Measurements from ENCODE around the gene GOT2.
"Not testable (repeated sequence)": the region's sequence is repeated elsewhere in the genome, so short reads cannot be mapped to it uniquely, and the experiment has no call there.

The GOT2 gene

DNA sequence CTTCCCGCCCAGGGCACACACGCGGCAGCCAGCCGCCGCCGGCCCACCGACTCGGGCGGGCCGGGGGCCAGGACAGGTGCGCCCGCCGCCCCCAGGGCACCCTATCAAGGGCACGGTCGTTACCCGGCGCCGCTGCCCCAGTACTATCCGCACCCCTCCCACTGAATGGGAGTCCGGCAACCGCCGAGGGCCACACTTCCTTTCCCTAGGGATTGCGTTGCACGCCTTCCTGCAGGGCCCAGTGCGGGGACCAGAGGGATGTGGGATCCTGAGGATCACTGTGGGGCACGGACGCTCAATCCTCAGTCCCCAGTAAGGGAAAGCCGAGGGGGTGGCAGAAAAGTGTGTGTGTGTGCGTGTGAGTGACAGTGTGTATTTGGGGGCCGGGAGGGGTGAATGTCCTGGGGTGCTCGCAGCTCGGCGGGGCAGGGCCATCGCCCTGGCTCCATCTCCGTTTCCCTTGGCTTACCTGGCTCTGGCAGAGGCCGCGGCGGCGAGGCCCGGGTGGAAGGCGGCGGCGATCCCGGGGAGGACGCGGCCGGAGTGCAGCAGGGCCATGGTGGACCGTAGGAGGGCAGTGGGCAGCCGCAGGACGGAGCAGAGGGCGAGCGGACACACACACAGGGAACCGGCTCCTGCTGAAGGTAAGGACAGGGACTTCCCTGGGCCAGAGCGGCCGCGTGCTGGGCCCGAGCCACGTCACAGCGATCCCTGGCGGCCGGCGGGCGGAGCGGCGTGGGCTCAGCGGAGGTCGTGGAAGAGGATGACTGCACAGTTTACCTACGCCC is at the start of gene GOT2:
Gene GOT2, minus strand, starts transcription at position 646 of the 788 bp plus-strand sequence. Its CDS starts 88 bp downstream, at position 558.
- in situ Hi-C loops (cut with MboI; ENCODE audit: low sequenced_read_pairs): no loop called here

DNA sequence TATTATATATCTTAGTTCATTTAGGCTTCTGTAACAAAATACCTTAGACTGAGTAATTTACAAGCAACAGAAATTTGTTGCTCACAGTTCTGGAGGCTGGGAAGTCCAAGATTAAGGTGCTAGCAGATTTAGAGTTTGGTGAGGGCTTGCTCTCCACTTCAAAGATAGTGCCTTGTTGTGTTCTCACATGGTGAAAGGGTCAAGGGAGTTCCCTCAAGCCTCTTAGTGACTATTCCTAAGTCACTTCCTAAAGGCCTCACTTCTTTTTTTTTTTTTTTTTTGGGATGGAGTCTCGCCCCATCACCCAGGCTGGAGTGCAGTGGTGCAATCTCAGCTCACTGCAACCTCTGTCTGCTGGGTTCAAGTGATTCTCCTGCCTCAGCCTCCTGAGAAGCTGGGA is 45.2 kb upstream of the GOT2 start:
- in situ Hi-C loops (cut with MboI; ENCODE audit: low sequenced_read_pairs): not testable (repeated sequence)

DNA sequence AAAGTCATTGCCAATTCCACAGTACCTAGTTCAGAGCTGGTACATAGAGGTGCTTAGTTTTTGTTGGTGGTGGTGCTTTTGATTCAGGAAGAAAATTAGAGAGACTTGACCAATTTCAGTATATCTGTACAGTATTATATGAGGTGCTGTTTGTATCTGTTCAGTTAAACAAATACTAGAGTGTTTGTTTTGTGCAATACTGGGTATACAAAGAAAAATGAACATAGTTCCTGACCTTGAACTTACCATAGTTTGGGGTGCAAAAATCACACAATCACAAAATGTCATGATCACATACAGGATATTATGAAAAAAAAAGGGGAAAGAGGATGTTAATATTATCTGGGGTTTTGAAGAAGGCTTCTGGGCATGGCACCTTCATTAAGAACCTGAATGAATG is 39.8 kb upstream of the GOT2 start:
- in situ Hi-C loops (cut with MboI; ENCODE audit: low sequenced_read_pairs): loop anchor here (25.0 kb wide), 1 partner anchor 437 kb away; no protein-coding TSS in a partner anchor

DNA sequence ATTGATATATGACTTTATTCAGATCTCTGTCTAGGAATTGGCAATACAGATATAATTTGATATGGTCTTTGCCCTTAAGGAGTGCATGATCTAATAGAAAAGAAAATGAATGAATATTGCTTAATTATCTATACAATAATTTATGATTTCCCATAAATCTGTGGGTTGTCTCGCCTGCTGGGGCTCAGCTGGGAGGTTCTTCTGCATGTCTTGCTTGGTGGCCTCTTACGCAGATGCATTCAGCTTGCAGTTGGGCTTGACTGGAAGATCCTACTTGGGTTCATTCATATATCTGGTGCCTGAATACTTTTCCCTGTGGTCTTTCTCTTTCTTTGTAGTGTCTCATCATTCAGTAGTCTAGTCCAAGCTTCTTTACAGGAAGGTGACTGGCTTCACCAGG is 34.0 kb upstream of the GOT2 start:
- in situ Hi-C loops (cut with MboI; ENCODE audit: low sequenced_read_pairs): loop anchor here (25.0 kb wide), 1 partner anchor 431 kb away; no protein-coding TSS in a partner anchor

DNA sequence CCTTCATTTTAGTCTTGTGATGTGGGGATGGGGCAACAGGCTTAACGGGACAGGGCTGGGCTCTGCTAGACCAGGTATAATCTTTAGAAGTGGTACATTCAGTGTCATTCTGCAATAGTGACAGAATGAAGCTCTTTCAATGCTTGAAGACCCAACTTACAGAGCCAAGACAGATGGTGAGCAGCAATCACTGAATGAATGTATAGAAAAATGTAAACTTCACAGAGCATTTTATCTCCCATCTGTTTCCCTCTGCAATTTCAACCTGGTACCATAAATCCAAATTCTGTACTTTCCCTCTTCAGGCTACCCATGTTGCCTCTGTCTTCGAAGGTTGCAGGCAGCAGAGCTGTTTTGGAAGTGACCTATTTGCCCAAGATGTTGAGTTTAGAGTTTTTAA is 33.5 kb upstream of the GOT2 start:
- in situ Hi-C loops (cut with MboI; ENCODE audit: low sequenced_read_pairs): loop anchor here (25.0 kb wide), 1 partner anchor 430 kb away; no protein-coding TSS in a partner anchor

DNA sequence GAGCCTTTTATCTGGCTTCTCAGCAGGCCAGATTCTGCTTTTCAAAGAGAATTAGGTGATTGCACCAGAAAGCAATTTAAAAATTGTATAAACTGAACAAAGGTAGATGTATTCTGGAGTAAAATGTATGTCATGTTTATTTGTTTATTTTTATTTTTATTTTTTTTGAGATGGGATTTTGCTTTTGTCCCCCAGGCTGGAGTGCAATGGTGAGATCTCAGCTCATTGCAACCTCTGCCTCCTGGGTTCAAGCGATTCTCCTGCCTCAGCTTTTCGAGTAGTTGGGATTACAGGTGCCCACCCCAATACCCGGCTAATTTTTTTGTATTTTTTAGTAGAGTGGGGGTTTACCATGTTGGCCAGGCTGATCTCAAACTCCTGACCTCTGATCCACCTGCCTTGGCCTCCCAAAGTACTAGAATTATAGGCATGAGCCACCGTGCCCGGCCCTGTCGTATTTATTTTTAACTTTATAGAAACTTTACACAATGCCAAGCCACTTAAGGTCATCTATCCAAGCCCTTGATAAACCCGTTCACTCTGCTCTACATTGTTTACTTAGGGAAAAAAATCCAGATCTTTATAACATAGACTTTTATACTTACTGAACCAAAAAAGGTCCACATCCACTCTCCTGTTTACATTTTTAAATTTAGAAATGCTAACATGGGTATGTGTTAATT is 22.7 kb upstream of the GOT2 start:
- in situ Hi-C loops (cut with MboI; ENCODE audit: low sequenced_read_pairs): loop anchor here (25.0 kb wide), 1 partner anchor 419 kb away; no protein-coding TSS in a partner anchor

DNA sequence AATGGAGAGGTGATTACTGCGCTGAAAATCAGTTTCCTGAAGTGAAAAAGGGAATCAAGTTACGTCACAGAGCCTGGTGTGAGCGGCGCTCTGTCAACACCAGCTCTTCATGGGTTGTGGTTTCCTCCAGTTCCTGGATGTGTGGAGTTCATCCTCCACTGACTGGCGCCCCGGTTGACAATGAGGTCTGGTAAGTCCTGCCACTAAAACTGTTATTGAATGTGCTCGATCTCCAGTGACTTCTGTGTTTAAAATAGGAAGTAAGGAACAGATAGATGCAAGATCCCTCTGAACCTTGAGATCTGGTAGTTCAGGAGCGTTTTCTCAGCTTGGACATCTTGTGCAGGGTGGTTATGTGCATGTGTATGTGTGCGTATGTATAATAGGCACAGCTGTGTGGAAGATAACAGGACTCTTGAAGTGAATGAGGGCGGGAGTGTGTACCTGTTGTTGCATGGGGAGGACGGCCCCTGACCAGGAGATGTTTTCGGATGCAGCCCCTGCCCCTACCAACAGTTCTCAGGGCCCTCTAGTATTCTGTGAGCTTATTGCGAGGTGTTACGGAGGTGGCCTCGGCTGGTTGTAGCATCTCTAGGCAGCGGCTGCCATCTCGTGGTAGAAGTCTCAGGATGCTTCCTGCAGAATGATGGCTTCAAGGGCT is 22.0 kb upstream of the GOT2 start:
- in situ Hi-C loops (cut with MboI; ENCODE audit: low sequenced_read_pairs): loop anchor here (25.0 kb wide), 1 partner anchor 419 kb away; no protein-coding TSS in a partner anchor

DNA sequence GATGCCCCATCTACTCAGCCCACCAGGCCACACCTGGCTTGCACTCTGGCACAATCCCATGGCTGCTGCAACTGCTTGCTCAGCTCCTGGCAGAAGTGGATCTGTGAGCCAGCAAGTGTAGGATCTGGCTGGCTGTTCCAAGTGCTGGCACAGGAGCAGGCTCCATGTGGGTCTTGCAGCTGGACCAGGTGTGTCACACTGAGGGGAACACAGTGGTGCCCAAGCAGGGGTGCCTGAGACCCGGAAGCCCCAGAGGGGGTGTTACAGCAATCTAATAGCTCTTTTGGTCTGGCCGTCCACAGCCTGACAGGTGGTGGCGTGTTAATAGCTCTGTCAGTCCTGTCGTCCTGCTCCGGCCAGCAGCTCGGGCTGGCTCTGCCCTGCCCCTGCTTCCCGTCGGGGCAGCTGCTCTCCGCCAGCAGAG is 19.6 kb upstream of the GOT2 start:
- in situ Hi-C loops (cut with MboI; ENCODE audit: low sequenced_read_pairs): loop anchor here (25.0 kb wide), 1 partner anchor 416 kb away; no protein-coding TSS in a partner anchor

DNA sequence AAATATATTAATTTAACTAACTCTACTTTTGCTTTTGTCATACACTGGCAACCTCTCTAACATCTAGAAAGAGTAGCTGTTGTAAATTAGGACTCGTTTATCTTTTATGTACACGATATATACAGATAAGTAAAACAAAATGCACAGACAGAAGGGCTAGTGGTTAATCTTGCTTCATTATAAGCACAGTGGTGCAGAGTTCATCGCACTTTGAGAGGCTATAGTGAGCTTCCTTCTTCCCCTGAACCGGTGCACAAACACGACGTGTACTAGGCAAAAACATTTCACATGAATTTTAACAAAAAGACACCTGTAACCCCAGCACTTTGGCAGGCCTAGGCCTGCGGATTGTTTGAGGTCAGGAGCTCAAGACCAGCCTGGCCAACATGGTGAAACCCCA is 10.4 kb upstream of the GOT2 start:
- in situ Hi-C loops (cut with MboI; ENCODE audit: low sequenced_read_pairs): no loop called here

DNA sequence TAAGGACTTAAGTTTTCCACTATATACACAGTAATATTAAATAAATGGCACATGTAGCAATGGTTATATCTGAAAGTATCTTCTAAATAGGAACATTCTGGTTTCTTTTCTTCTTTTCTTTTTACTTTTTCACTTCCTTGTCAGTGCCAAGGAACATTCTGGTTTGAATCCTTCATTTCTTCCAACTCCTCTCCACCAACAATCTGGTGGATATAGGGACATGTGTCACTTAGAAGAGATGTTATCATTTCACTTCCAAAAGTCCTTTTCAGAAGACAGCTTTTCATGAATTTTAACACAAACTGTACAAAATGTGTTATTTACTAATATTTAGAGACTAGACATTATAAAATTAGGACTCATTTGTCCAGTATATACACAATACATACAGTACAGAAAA is 7.9 kb upstream of the GOT2 start:
- in situ Hi-C loops (cut with MboI; ENCODE audit: low sequenced_read_pairs): no loop called here

DNA sequence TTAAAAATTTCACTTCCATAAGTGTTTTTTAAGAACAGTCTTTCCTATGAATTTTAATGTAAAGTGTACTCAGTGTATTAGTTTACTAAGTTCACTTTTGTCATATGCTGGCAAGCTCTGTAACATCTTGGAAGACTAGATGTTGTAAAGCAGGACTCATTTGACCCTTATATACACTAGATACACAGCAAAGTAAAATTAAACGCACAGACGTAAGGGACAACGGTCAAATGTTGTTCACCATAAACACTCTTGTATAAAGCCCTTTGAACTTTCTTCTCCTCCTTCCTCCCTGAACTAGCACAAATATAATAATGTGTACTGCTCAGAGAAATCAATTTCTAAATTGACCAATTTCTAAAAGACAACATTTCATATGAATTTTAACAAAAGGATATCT is 7.0 kb upstream of the GOT2 start:
- in situ Hi-C loops (cut with MboI; ENCODE audit: low sequenced_read_pairs): no loop called here

DNA sequence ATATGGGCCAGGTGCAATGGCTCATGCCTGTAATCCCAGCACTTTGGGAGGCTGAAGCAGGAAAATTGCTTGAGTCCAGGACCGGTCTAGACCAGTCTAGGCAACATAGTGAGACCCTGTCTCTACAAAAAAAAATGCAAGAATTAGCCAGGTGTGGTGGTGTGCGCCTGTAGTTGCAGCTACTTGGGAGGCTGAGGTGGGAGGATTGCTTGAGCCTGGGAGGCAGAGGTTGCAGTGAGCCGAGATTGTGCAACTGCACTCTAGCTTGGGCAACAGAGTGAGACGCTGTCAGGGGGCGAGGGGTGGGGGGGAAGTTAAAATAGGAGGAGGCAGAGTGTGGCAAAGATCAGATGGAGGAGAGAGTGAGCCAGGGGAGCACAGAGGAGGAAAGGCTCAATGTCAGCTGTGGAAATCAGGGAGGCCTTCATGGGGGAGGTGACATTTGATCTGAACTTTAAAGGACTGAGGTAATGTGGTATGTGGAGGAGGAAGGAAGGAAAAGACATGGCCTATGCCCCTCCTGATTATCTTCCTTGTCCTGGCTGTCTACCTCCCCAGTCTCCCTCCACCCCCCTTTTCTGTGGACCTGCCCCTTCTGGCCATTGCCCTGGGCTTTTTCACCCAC is 4.7 kb upstream of the GOT2 start:
- in situ Hi-C loops (cut with MboI; ENCODE audit: low sequenced_read_pairs): no loop called here

DNA sequence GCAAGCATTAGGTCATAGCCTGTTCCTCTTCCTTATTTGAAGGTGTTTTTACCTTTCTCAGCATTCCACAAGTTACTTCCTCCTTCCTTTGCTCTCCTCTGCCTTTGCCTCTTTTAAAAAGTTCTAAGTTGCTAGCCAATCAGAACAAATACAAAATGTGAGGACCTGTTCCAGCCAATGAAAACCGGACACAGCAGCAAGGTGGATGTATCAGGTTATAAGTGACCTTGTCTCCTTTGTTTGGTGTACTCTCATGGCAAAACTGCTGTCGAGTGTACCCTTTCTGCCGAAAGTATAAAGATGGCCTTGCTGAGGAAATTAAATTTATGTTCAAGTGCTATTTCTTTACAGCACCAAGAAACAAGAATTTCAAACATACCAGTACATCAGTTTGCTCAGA is 2.2 kb upstream of the GOT2 start:
- in situ Hi-C loops (cut with MboI; ENCODE audit: low sequenced_read_pairs): not testable (repeated sequence)

DNA sequence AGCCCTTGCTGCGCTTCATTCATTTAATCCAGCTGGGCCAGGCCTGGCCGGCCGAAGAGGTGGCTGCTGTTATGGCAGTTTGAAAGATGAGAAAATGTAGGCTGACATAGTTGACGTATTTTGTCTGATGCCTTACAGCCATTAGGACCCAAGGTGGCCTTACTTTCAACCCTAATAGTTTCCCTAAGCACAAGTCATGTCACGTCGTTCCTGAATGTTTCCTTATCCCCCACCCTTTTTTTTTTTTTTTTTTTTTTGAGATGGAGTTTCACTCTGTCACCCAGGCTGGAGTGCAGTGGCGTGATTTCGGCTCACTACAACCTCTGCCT is 307 bp upstream of the GOT2 start:
- in situ Hi-C loops (cut with MboI; ENCODE audit: low sequenced_read_pairs): no loop called here

DNA sequence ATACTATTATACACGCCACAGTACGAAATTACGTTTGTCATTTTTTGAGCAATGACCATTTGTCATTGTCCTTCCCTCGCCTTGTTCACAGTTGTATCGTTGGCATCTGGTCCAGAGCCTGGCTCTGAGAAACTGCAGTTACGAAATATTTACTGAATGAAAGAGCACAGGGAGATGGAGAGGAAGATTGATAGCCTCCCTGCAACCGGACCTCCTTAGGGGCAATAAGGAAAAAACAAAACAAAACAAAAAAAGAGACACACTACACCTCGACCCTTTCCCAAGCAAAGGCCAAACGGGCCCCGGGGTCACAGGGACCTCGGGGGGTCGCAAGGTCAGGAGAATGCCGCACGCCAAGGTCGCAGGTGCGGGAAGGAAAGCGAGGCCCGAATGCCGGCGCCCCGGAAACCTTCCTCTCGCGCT is 857 bp downstream of the GOT2 start:
- in situ Hi-C loops (cut with MboI; ENCODE audit: low sequenced_read_pairs): no loop called here

DNA sequence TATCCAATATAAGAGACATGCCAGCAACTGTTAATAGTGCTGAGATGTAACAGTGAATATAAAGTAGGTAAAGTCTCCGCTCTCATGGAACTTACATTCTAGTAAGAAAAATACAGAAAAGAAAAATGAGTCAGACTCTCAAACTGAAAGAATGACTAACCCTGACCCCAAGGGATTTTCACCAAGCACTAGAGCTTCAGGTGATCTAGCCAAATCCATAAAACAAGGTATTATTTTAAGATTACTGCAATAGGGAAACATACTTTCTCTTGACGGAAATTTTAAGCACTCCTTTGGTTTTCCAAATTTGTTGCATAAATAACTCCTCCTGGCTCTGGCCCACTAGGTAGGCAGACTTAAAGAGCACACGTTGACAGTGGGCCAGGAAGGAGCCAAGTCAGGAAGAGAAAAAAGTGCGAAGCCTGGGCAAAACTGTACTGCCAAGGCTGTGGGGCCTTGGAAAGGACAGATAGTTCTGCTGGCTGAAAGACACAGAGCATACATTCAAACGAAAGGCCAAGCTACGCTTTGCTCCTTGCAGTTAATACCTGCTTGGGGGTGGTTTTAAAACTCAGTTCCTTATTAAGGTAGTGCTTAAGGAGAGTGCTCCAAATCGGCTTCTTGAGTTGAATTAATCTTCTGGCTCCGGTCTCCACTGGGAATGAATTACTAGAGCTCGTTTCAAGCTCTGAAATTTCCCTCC is 1.4 kb downstream of the GOT2 start:
- in situ Hi-C loops (cut with MboI; ENCODE audit: low sequenced_read_pairs): no loop called here

DNA sequence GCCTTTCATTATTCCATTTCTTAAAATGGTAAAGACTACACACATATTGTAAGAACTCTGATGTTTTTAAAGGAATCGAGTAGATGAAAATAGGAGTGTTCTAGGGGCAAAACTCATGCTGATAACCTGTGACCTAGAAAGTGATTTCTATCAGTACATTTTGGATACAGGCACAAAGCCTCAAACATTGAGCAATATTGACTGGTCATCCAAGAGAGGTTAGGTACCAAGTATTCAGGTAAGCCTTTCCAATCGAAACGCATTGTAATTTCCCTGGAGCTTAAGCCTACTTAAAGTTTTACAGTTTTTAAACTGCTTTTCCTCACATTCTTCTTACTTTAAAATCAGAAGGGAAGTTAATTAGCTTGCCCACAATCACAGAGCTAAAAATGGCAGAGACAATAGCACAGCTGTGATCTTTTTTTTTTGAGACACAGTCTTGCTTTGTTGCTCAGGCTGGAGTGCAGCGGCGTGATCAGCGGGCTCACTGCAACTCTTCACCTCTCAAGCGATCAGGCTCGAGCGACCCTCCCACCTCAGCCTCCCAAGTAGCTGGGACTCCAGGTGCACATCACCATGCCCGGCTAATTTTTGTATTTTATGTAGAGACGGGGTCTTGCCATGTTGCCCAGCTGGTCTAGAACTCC is 3.3 kb downstream of the GOT2 start:
- in situ Hi-C loops (cut with MboI; ENCODE audit: low sequenced_read_pairs): no loop called here

DNA sequence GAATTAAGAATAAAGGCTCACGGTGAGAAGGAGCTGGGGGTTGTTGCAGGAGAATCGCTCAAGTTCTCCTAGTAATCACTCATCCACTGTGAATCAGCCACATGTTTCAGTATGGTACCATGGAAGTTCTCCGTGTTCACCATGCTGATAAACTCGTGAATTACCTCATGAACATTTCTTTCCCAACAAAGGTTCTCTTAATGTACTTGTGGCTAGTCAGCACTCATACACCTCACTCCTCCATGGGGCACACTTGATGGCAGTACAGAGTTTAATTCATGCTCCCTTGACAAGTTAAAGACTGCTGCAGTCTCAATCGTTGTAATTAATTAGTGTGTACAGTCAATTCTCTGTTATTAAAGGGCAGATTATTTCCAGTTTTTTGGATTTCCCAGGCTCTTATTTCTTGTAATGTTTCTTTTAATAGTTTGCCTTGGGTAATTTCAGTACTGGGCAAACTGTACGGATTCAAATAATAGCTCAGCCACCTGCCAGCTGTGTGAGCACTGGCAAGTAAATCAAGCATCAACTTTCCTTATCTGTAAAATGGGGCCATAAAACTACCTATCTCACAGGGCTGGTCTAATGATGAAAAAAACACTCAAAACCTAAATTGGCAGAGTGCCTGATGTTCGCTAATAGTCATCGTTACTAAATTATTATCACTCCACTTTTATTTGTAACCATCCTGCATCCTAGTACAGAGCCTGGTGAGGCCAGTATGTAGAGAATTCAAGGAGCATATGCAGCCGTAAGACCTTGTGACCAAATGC is 6.1 kb downstream of the GOT2 start:
- in situ Hi-C loops (cut with MboI; ENCODE audit: low sequenced_read_pairs): no loop called here

DNA sequence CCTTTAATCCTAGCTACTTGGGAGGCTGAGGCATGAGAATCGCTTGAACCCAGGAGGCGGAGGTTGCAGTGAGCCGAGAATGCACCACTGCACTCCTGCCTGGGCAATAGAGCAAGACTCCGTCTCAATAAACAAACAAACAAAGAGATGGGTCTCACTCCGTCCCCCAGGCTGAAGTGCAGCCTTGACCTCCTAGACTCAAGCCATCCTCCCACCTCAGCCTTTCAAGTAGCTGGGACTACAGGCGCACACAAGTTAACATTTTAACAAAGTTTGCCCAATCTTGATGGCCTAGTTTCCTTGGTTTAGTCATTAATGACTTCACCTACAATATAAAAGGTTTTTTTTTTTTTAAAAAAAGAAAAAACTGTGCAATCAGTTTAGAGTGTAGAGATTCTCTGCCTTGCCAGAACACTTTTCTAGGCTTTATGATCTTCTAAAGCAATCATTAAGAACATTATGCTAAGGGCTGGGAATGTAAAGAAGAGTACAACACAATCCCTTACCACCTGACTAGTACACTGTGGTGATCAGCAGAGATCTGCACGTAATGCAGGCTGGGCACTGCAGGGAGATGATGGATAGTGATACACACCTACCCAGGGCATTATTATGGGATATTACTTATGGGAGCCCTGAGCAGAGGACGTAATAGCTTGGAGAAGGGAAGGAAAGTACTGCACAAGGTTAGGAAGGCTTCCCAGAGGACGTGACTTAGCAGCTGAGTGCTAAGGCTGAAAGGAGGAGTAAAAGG is 6.9 kb downstream of the GOT2 start:
- in situ Hi-C loops (cut with MboI; ENCODE audit: low sequenced_read_pairs): no loop called here
